HEK293T (cell line): ENCODE results near the gene NSUN5.
"Not testable (repeated sequence)": the region's sequence is repeated elsewhere in the genome, so short reads cannot be mapped to it uniquely, and the experiment has no call there.

Source experiments
- ARNT ChIP-seq: fragments of 450-650 bp; IDR thresholded peaks from 2 replicates; pipeline ENCODE4 v1.6.1; 2017; ENCODE audit warnings: mild to moderate bottlenecking
- BHLHE40 ChIP-seq: fragments of 450-650 bp; IDR thresholded peaks from 2 replicates; pipeline ENCODE4 v1.6.1; 2016; ENCODE audit warnings: mild to moderate bottlenecking, moderate library complexity, borderline replicate concordance
- CTBP1 ChIP-seq: fragments of 450-650 bp; IDR thresholded peaks from 2 replicates; pipeline ENCODE4 v1.6.1; 2016; ENCODE audit warnings: borderline replicate concordance
- ELF4 ChIP-seq: fragments of 450-650 bp; IDR thresholded peaks from 2 replicates; pipeline ENCODE4 v1.6.1; 2017; ENCODE audit warnings: antibody characterized with exemption
- FOXA1 ChIP-seq: fragments of 450-650 bp; IDR thresholded peaks from 2 replicates; pipeline ENCODE4 v1.6.1; 2016; ENCODE audit warnings: mild to moderate bottlenecking
- FOXK2 ChIP-seq: fragments of 450-650 bp; IDR thresholded peaks from 2 replicates; pipeline ENCODE4 v1.6.1; 2016; ENCODE audit warnings: mild to moderate bottlenecking
- FOXM1 ChIP-seq: fragments of 450-650 bp; IDR thresholded peaks from 2 replicates; pipeline ENCODE4 v1.6.1; 2017; ENCODE audit warnings: mild to moderate bottlenecking, borderline replicate concordance
- HDGF ChIP-seq: fragments of 450-650 bp; IDR thresholded peaks from 2 replicates; pipeline ENCODE4 v1.6.1; 2017; ENCODE audit warnings: antibody characterized with exemption, borderline replicate concordance
- NFRKB ChIP-seq: fragments of 450-650 bp; IDR thresholded peaks from 2 replicates; pipeline ENCODE4 v1.6.1; 2016; ENCODE audit warnings: mild to moderate bottlenecking, moderate library complexity
- SP1 ChIP-seq: fragments of 450-650 bp; IDR thresholded peaks from 2 replicates; pipeline ENCODE4 v1.6.1; 2017
- SUZ12 ChIP-seq: fragments of 450-650 bp; IDR thresholded peaks from 2 replicates; pipeline ENCODE4 v1.6.1; 2016; ENCODE audit warnings: mild to moderate bottlenecking
- TARDBP ChIP-seq: fragments of 450-650 bp; IDR thresholded peaks from 2 replicates; pipeline ENCODE4 v1.6.1; 2016
- ZNF384 ChIP-seq: fragments of 450-650 bp; IDR thresholded peaks from 2 replicates; pipeline ENCODE4 v1.6.1; 2016
- TF ChIP-seq, protein P1 (sequence below): fragments of 450-650 bp; IDR thresholded peaks from 2 replicates; pipeline ENCODE4 v1.6.1; 2016

DNA sequence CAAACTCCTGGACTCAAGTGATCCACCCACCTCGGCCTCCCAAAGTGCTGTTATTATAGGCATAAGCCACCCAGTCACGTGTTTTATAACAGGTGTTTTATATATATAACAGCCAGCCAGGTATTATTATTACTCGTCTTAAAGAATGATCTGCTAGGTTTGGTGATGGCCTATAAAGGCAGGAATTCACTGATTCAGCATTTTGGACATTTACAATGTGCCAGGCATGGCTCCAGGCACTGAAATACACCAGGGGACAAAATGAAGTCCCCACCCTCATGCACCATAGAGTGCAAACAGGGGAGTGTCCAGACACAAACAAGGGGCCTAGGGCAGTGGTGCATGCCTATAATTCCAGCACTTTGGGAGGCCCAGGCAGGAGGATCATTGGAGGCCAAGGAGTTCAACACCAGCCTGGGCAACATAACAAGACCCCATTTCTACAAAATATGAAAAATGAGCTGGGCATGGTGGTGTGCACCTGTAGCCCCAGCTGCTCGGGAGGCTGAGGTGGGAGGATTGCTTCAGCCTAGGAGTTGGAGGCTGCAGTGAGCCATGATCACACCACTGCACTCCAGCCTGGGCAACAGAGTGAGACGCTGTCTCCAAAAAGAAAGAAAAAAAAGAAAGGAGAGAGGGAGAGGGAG lies 14.9 kb upstream of the NSUN5 start:
- not testable (repeated sequence) for TF ChIP-seq ELF4, FOXA1, FOXM1, CTBP1, BHLHE40, FOXK2, ARNT, SP1, TARDBP, NFRKB, HDGF, ZNF384, SUZ12
- TF ChIP-seq, protein P1, sequence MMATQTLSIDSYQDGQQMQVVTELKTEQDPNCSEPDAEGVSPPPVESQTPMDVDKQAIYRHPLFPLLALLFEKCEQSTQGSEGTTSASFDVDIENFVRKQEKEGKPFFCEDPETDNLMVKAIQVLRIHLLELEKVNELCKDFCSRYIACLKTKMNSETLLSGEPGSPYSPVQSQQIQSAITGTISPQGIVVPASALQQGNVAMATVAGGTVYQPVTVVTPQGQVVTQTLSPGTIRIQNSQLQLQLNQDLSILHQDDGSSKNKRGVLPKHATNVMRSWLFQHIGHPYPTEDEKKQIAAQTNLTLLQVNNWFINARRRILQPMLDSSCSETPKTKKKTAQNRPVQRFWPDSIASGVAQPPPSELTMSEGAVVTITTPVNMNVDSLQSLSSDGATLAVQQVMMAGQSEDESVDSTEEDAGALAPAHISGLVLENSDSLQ, result not testable (repeated sequence)
